ENCODE data around the gene SLC12A6.
A peak's percentile ranks its signal among the peaks of the same experiment; 100 is the strongest.

GRCh38 chr15:34336231-34336990 is 1.2 kb downstream of the SLC12A6 start:
- TF ChIP-seq POLR2A (IDR thresholded peaks at IDR 0.05; ENCODE audit: low read length) (peak; percentile 30), GATA1 (IDR thresholded peaks at IDR 0.05; ENCODE audit: low read depth, low read length) (no peak)
